GM06990 (cell line): Measurements from ENCODE around the gene MKLN1.
A peak's percentile ranks its signal among the peaks of the same experiment; 100 is the strongest.

Experiments used
- DNase-seq: peaks from one replicate; pipeline ENCODE4 v3.0.0-alpha.2; 2011; ENCODE audit not compliant: insufficient read length; ENCODE audit errors: extremely low read depth
- H3K27me3 ChIP-seq: replicated peaks from 2 replicates; pipeline ENCODE4 v1.6.0; 2011; ENCODE audit warnings: low read length; ENCODE audit not compliant: control insufficient read depth, insufficient read depth
- H3K36me3 ChIP-seq: 2 replicates; pipeline ENCODE4 v1.5.1; 2011; ENCODE audit warnings: low read length; ENCODE audit not compliant: control insufficient read depth, insufficient read depth
- H3K4me3 ChIP-seq: replicated peaks from 2 replicates; pipeline ENCODE4 v1.5.1; 2011; ENCODE audit warnings: low read depth, mild to moderate bottlenecking, control low read depth, low read length
- CTCF ChIP-seq: IDR thresholded peaks from 2 replicates; pipeline ENCODE4 v1.5.1; 2011; ENCODE audit warnings: low read length, control low read depth, mild to moderate bottlenecking, inconsistent platforms; ENCODE audit not compliant: insufficient read depth, poor library complexity, severe bottlenecking

Gene MKLN1

GRCh38 chr7:131544449-131545301 is 217.0 kb downstream of the MKLN1 start:
- DNase-seq: no peak
- Histone ChIP-seq H3K4me3 (no peak overlapping the region), H3K36me3 (no peaks in the 10 kb centered on the region), H3K27me3 (no peaks in the 10 kb centered on the region; the same call in none of the 2 replicates)
- TF ChIP-seq CTCF: peak; percentile 42

DNA sequence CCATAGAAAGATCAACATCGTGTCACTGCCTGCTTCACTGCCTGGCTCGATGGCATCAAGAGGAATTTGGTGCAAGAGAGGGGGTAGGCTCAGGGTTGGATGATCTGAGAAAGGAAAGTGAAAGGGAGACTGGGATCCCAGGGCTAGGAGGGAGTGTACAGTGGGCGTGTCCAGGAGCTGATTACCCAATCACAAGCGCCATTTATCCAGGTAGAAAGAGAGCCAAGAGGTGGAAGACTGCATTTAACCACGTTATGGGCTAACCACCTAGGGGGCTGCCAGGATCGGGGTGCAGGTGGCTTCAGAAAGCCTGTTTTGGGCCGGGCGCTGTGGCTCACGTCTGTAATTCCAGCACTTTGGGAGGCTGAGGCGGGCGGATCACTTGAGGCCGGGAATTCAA is 218.4 kb downstream of the MKLN1 start:
- DNase-seq: no peak
- Histone ChIP-seq H3K4me3 (no peak overlapping the region), H3K27me3 (no peaks in the 10 kb centered on the region; the same call in none of the 2 replicates), H3K36me3 (no peaks in the 10 kb centered on the region)
- TF ChIP-seq CTCF: no peak
